H7 (cell line): ENCODE measurements around the gene DBI. TPM values are rescaled to one million over a fixed set of nuclear protein-coding genes. Genes with fewer than 3 reads are reported as not detected.
"Not testable (repeated sequence)": the region's sequence is repeated elsewhere in the genome, so short reads cannot be mapped to it uniquely, and the experiment has no call there.

Experiments used
- DNase-seq: peaks from one replicate; pipeline ENCODE4 v3.0.0; 2012
- H3K27me3 ChIP-seq: 2 replicates; pipeline ENCODE4 v1.6.0; 2011; ENCODE audit warnings: mild to moderate bottlenecking, low read length; ENCODE audit not compliant: control insufficient read depth, insufficient read depth
- H3K36me3 ChIP-seq: replicated peaks from 2 replicates; pipeline ENCODE4 v1.5.1; 2011; ENCODE audit warnings: low read length; ENCODE audit not compliant: control insufficient read depth, insufficient read depth
- H3K4me3 ChIP-seq: 2 replicates; pipeline ENCODE4 v1.5.1; 2011; ENCODE audit warnings: low read depth, mild to moderate bottlenecking, control low read depth, low read length, moderate library complexity; ENCODE audit not compliant: insufficient read depth
- total RNA-seq: library from RNA; depleted of rRNA; stranded (reverse); fragments of >200 nt; shearing (Covaris generic); gene quantifications from 2 replicates; pipeline ENCODE4 v1.2.3, GENCODE V29; 2014

Gene DBI
- total RNA-seq, 1 experiment from 2014 or later = 94.0 TPM

- not testable (repeated sequence) for H3K4me3 ChIP-seq, H3K27me3 ChIP-seq, DNase-seq
- peaks cover 26% of the 10 kb centered on the region for H3K36me3 ChIP-seq
Observed at GRCh38 chr2:119373907-119374745, 7.3 kb downstream of the DBI start.

DNA sequence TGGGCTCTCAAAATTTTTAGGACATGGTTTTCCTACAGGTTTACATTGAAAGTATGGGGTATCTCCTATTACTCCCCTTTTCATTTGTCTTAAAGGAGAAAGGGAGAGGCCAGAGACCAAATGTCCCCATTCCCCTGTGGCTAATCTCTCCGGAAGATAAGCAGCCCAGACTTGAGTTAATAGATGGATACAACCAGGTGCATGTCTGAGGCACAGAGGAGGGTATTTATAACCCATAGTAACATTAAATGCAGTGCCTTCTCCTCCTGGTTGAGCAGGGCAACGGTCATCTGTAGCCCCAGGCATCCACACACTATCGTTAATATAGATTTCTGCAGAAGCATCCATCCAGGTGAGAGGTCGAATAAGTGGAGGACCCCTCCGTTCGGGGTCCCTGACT, 9.6 kb downstream of the DBI start:
- H3K27me3 ChIP-seq, DNase-seq, H3K4me3 ChIP-seq: not testable (repeated sequence)
- H3K36me3 ChIP-seq = peaks cover 15% of the 10 kb centered on the region

- Histone ChIP-seq H3K27me3 (no peaks in the 10 kb centered on the region), H3K36me3 (peaks cover 10% of the 10 kb centered on the region), H3K4me3 (no peak overlapping the region)
- DNase-seq = no peak
Observed at GRCh38 chr2:119376810-119377209, 10.0 kb downstream of the DBI start.

- Histone ChIP-seq H3K27me3 (no peaks in the 10 kb centered on the region), H3K4me3 (no peak overlapping the region), H3K36me3 (peaks cover 5% of the 10 kb centered on the region)
- no peak for DNase-seq
Observed at GRCh38 chr2:119377294-119377992, 10.7 kb downstream of the DBI start.

GRCh38 chr2:119377993-119378345, 11.2 kb downstream of the DBI start:
- no peak for DNase-seq
- no peaks in the 10 kb centered on the region; the same call in none of the 2 replicates for H3K36me3 ChIP-seq
- H3K27me3 ChIP-seq = no peaks in the 10 kb centered on the region
- no peak overlapping the region for H3K4me3 ChIP-seq

- Histone ChIP-seq H3K4me3 (no peak overlapping the region), H3K36me3 (no peaks in the 10 kb centered on the region), H3K27me3 (no peaks in the 10 kb centered on the region)
- DNase-seq = no peak
Observed at GRCh38 chr2:119378566-119378965, 11.8 kb downstream of the DBI start.

- no peaks in the 10 kb centered on the region for H3K27me3 ChIP-seq
- no peak for DNase-seq
- H3K4me3 ChIP-seq = no peak overlapping the region
- no peaks in the 10 kb centered on the region for H3K36me3 ChIP-seq
Observed at GRCh38 chr2:119383410-119384140, 16.8 kb downstream of the DBI start.

GRCh38 chr2:119384971-119385370, 18.2 kb downstream of the DBI start:
- no peaks in the 10 kb centered on the region for H3K36me3 ChIP-seq
- H3K27me3 ChIP-seq = no peaks in the 10 kb centered on the region
- DNase-seq = no peak
- H3K4me3 ChIP-seq = no peak overlapping the region

GRCh38 chr2:119385466-119385865, 18.7 kb downstream of the DBI start:
- no peak for DNase-seq
- no peaks in the 10 kb centered on the region for H3K36me3 ChIP-seq
- no peaks in the 10 kb centered on the region for H3K27me3 ChIP-seq
- H3K4me3 ChIP-seq = no peak overlapping the region

DNA sequence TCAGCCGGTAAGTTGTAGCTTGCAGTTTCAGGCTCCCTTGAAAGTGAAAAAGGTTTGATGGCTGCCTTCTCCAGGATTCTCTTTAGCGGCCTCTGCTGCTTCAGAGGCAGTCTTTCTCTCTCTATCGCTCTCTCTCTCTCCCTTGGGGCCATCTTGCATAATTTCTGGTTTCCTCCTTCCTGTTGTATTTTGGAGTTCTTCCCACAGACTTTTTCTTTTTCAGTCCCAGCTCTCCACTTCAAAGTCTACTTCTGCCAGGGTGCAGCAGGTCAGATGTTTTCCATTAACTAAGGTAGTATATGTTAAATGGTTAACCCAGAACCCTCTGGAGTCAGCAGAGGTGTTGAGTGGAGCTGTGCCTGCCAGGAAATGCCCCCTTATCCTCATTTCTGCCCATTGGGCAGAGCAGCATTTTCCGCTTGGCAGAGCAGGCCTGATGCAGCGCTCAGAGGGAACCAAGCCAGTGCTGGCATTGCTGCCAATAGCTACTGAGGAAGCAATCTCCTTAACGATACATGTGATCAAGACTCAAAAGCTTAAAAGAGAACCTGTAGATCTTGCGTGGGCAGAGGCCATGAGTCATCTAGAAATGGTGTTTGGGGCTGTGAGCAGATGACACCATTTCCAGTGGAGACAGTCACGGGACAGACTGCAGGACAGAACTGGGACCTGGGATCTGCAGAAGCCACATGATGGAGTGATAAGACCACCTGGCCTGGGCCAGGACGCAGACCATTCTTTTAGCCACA, 20.8 kb downstream of the DBI start:
- Histone ChIP-seq H3K27me3 (no peaks in the 10 kb centered on the region), H3K4me3 (no peak overlapping the region), H3K36me3 (no peaks in the 10 kb centered on the region)
- no peak for DNase-seq

GRCh38 chr2:119389615-119390306, 23.0 kb downstream of the DBI start:
- H3K36me3 ChIP-seq = no peaks in the 10 kb centered on the region
- no peaks in the 10 kb centered on the region for H3K27me3 ChIP-seq
- no peak overlapping the region for H3K4me3 ChIP-seq
- DNase-seq = no peak

DNA sequence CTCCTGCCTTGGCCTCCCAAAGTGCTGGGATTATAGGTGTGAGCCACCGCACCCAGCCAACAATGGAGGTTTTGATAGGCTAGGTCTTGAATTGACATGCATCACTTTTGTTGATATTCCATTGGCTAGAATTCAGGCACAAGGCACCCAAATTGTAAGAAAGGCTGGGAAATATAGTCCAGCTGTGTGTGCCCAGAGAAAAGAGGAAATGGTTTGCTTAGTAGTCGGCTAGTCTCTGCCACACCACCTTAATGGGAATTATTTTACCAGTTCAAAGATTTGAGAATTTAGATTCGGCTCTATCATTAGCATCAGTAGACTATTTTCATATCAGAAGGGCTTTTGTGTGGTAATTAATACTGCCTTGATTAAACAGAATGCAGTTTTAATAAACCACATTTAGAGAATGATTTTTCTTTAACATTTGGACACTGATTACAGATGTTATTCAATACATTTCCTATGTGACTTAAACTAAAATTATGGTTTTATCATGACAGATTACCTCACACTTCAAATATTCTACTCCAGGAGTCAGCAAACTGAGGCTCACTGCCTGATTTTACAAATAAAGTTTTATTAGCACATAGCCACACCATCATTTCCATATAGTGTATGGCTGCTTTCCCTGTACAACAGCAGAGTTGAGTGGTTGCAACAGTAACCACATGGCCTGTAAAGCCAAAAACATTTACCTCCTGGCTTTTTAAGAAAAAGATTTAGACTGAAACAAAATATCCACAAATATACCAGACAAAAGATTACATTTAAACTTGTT, 27.4 kb downstream of the DBI start:
- no peak overlapping the region for H3K4me3 ChIP-seq
- no peaks in the 10 kb centered on the region for H3K27me3 ChIP-seq
- H3K36me3 ChIP-seq = no peaks in the 10 kb centered on the region
- DNase-seq = no peak

GRCh38 chr2:119397196-119397595, 30.4 kb downstream of the DBI start:
- DNase-seq = no peak
- Histone ChIP-seq H3K27me3 (no peaks in the 10 kb centered on the region), H3K4me3 (no peak overlapping the region), H3K36me3 (no peaks in the 10 kb centered on the region)
